SKM-1 treated with dmso at 0.1 percent for 144 hours (cell line): ENCODE data around the gene KRTAP10-10.
"Not testable (repeated sequence)": the region's sequence is repeated elsewhere in the genome, so short reads cannot be mapped to it uniquely, and the experiment has no call there.

Experiments
- DNase-seq: peaks from one replicate; lab custom pipeline; 2025; ENCODE audit not compliant: unreplicated experiment; lab: John Stamatoyannopoulos, UW

KRTAP10-10 gene

DNA sequence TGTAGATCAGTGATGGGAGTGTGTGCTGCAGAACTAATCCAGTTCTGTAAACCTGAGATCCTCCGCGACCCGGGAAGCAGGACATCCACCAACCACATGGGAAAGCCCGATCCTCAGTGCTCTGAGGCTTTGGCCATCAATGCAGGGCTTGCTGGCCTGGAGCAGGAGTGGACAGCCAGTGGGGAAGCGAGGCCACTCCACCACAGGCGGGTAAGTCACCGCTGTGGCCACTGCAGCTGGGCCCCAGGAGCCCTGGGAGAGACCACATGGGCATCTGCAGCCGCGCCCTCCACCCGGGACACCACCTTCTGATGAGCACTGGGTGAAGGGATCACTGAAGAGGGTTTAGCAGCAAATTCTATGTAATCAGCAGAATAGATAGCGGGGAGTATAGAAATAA, 44.0 kb downstream of the KRTAP10-10 start:
- no peak for DNase-seq

DNA sequence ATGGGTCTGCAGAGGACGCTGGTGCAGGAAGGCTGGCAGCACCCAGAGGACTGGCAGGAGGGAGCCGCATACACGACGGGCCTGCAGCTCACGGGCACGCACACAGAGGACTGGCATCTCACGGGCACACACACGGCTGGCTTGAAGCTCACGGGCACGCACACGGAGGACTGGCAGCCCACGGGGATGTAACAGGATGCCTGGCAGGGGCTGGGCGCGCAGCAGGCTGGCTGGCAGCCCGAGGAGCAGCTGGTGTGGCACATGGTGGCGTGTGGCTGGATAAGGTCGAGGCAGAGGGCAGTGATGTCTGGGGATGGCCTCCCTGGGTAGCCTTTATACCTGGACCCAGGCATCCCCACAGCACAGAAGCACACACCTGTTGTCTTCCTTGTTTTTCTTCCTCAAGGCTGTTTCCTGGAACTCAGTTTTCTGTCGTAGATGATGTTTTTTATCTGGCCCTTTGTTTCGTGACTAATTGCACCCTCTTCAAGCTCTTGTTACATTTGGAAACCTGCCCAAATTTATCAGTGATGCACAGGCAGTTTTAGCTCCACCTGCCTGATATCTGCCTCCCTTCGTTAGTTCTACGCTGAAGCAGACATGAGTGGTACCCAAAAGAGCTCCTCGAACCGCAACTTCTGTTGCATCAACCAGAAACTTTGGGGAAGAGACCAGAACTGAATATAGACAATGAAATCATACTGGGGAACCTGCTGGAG, 44.9 kb downstream of the KRTAP10-10 start, which contains the start of gene KRTAP12-1:
TSS of gene KRTAP12-1 (minus strand) at position 303 of the 719 bp plus-strand sequence. CDS start at position 263, 40 bp downstream.
- DNase-seq = no peak

DNA sequence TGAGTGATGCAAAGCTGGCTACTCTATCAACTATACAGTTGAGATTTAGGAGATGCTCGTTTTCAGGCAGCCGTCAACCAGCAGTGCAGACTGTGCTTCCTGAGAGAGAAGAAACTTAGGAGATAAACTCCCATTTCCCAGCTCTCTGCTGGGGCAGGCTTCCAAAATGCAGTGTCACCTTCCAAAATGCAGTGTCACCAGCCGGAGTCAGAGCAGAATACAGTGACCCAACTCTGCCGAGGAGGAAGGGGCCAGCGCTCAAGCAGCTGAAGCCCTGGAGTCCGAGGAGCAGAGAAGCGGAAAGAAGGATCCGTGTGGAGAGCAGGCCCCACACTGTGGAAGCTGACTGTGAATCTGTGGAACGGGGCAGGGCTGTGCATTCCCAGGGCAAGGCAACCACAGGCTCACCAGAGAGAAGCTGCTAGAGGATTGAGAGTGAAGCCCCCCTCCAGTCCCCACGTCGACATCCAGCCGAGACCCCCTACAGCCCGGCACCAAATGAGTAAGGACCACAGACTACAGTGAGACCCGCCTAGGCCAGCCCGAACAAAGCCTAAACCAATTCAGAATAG, 45.5 kb downstream of the KRTAP10-10 start:
- DNase-seq = no peak

DNA sequence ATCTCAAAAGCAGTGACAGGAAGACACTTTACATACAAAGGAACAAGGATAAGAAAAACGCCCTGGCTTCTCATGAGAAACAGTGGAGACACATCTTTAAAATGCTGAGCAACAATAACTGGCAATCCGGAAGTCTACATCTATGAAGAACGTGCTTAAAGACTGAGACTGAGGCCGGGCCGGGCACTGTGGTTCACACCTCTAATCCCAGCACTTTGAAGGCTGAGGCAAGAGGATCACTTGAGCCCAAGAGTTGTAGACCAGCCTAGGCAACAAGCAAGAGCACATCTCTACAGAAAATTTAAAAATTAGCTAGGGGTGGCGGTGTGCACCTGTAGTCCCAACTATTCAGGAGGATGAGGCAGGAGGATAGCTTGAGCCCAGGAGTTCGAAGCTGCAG, 46.9 kb downstream of the KRTAP10-10 start:
- DNase-seq = no peak

DNA sequence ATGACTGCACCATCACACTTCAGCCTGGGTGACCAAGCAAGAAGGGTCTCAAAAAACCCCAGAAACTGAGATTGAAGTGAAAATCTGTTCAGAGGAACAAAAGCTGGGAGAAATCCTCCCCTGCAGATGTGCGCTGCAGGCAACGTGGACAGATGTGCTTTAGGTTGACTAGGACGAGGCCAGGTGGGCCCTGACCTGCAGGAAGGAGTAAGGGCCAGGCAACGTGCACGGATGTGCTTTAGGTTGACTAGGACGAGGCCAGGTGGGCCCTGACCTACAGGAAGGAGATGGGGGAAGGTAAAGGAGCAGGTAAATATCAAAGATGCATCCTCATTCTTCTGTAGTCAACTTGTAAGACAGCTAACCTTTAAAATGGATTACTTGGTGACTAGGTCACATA, 47.3 kb downstream of the KRTAP10-10 start:
- DNase-seq = no peak

DNA sequence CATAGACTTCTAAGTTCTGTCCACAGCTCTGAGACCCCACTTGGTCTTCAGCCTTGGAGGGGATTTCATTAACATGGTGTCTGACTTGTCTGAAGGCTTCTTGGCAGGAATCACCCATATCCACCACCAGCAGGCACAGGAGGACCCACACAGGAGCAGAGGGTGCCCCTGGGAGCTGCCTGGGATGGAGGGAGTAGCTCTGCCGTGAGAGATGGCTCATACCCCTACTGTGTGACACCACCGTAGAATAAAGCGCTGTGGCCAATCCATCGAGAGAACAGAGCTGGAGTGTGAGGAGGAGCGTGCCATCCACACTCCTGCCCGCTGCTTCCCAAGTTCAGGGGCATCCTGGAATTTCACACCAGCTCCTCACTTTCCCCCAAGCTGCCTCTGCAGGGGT, 47.9 kb downstream of the KRTAP10-10 start:
- not testable (repeated sequence) for DNase-seq

DNA sequence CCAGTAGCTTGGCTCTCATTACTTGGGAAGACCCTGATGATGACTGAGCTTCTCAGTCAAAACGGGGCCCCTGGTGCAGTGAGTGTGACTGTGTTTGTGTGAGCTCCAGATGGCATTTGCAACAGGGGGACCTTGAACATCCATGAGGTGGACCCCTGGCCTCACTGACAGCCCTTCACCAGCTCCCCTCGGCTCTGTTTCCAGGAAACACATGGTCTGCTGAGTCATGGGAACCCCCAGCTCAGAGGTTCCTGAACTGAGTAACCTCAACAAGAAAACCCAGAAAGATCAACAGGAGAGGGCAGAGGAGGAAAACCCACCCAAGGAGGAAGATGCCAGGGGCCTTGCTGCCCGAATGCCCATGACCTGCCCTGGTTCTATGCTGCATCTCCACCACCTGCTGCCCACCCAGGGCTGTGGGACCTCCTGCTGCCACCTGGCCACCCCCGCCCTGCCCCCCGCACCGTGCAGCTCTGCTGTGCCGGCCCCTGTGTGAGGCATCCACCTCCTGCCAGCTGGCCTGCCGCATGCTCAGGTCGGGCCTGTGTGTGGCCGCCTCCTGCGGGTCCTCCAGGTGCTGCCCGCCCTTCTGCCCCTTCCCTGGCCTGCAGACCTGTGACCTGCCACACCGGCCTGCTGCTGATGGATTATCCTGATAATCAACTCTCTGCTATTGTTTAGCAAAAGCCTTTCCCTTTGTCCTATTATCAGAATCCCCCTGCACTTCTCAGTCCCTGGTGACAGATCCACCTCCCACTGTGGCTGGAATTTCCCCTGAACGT, 49.0 kb downstream of the KRTAP10-10 start:
- DNase-seq = no peak

DNA sequence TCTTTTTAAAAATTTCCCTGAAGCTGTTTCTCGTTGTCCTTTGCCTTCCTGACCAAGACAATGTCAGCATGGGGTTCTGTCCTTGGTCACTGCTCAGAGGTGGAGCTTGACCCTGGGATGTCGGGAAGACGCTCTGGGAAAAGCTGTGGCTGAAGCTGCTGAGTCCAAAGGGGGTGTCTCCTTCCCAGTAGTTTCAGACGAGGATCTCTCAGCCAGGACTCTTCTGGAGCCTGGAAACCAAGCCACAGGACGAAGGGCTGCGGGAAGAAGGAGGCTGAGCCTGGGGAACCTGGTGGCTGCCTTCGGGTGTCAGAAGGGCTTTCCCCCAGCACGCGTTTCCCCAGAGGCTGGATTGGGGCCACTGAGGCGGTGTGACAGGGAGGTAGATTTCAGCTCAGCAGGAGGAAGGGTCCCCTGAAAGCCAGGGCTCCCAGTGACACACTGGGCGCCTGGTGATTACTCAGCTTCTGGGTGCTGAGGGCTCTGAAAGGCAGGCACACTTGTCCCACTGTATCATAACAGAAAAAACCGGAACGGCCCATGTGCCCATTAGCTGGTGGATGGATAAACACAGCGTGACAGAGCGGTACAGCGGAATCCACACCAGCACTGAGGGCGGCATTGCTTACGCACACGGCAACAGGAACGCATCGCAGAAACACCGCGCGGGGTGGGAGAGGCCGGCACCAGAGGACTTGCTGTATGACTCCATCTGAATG, 49.8 kb downstream of the KRTAP10-10 start:
- no peak for DNase-seq

DNA sequence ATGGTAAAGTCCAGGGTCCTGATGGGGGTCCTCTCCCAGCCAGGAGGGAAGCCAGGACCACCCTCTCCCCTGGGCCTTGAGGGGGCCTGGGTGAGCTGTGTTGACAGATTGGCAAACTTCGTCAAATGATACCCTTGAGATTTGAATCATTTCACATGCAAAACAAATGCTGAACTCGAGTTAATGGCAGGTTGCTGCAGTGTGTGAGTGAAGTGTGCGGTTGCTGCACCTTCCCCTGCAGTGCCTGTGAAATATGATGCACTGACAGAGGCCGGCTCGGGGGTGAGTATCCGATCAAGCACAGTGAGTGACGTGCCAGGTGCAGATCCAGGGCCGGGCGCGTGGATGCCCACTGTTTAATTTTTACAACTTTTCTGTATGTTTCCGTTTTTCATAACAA, 50.5 kb downstream of the KRTAP10-10 start:
- DNase-seq = no peak
